Body of pancreas (tissue), 4 donors: ENCODE results near the gene UBE2J1.

ENCODE experiments used
- POLR2A ChIP-seq, 3 donors: fragments of 450-650 bp; IDR thresholded peaks; one replicate each; pipeline ENCODE4 v1.6.1; 2016; ENCODE audit warnings: antibody characterized with exemption in 3 of 3, mild to moderate bottlenecking in 2 of 3
- TF ChIP-seq, protein P1 (sequence below), 7 experiments: fragments of 450-650 bp in 4 of 7; fragments of 200-600 bp in 3 of 7; sonication (generic) in 3 of 7; IDR thresholded peaks; one replicate each; pipeline ENCODE4 v1.5.1; 2016 to 2019; ENCODE audit warnings: antibody characterized with exemption in 7 of 7

DNA sequence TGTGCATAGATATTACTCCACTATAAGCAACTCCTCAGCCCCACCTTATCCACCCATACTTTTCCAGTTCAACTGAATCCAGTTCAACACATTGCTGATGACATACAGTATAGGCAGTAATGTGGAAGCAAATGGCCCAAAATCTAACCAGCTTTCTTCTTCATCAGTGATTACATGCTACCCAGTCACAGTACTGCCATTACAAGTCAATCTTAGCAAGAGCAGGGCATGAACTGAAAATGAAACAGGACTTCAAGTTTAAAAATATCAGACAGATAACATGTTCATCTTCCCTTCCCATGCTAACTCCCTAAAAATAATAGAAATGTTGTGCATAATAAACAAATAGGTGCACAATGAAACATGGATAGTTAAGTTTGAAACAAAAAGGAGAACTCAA is 40.3 kb upstream of the UBE2J1 start:
- TF ChIP-seq, protein P1, sequence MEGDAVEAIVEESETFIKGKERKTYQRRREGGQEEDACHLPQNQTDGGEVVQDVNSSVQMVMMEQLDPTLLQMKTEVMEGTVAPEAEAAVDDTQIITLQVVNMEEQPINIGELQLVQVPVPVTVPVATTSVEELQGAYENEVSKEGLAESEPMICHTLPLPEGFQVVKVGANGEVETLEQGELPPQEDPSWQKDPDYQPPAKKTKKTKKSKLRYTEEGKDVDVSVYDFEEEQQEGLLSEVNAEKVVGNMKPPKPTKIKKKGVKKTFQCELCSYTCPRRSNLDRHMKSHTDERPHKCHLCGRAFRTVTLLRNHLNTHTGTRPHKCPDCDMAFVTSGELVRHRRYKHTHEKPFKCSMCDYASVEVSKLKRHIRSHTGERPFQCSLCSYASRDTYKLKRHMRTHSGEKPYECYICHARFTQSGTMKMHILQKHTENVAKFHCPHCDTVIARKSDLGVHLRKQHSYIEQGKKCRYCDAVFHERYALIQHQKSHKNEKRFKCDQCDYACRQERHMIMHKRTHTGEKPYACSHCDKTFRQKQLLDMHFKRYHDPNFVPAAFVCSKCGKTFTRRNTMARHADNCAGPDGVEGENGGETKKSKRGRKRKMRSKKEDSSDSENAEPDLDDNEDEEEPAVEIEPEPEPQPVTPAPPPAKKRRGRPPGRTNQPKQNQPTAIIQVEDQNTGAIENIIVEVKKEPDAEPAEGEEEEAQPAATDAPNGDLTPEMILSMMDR (IDR thresholded peaks at IDR 0.05) = no peak
- no peak for TF ChIP-seq POLR2A (IDR thresholded peaks at IDR 0.05)
